Activated CD4-positive, alpha-beta T cell treated with anti-CD3 and anti-CD28 coated beads for 48 hours (primary cell): Measurements from ENCODE around the gene STAB2.

Experiments used
- DNase-seq: peaks from one replicate; pipeline ENCODE4 v3.0.0-alpha.2; 2020

The STAB2 gene

GRCh38 chr12:103698752-103699560, 111.9 kb downstream of the STAB2 start:
- DNase-seq, result peak; percentile 11

- no peak for DNase-seq
Measured at GRCh38 chr12:103705098-103705497, 118.0 kb downstream of the STAB2 start.

- no peak for DNase-seq
Measured at GRCh38 chr12:103705927-103706326, 118.9 kb downstream of the STAB2 start.

- no peak for DNase-seq
Measured at GRCh38 chr12:103707446-103707845, 120.4 kb downstream of the STAB2 start.

- DNase-seq, result no peak
Measured at GRCh38 chr12:103710544-103710943, 123.5 kb downstream of the STAB2 start.

GRCh38 chr12:103712216-103712615, 125.1 kb downstream of the STAB2 start:
- DNase-seq, result no peak

GRCh38 chr12:103715494-103715893, 128.4 kb downstream of the STAB2 start:
- DNase-seq, result no peak

- DNase-seq, result no peak
Measured at GRCh38 chr12:103716517-103717196, 129.6 kb downstream of the STAB2 start.

GRCh38 chr12:103725398-103725797, 138.3 kb downstream of the STAB2 start:
- DNase-seq, result no peak

GRCh38 chr12:103727638-103728037, 140.6 kb downstream of the STAB2 start:
- DNase-seq, result no peak

- no peak for DNase-seq
Measured at GRCh38 chr12:103728323-103728722, 141.2 kb downstream of the STAB2 start.

GRCh38 chr12:103729499-103729898, 142.4 kb downstream of the STAB2 start:
- DNase-seq, result no peak

GRCh38 chr12:103731539-103731938, 144.5 kb downstream of the STAB2 start:
- DNase-seq, result no peak

- no peak for DNase-seq
Measured at GRCh38 chr12:103734863-103735262, 147.8 kb downstream of the STAB2 start.

GRCh38 chr12:103735291-103735690, 148.2 kb downstream of the STAB2 start:
- no peak for DNase-seq

- no peak for DNase-seq
Measured at GRCh38 chr12:103736572-103736971, 149.5 kb downstream of the STAB2 start.

- no peak for DNase-seq
Measured at GRCh38 chr12:103737881-103738280, 150.8 kb downstream of the STAB2 start.

- DNase-seq, result no peak
Measured at GRCh38 chr12:103742349-103742932, 155.4 kb downstream of the STAB2 start.

- DNase-seq, result no peak
Measured at GRCh38 chr12:103743788-103744187, 156.7 kb downstream of the STAB2 start.

GRCh38 chr12:103745962-103746361, 158.9 kb downstream of the STAB2 start:
- no peak for DNase-seq

- DNase-seq, result no peak
Measured at GRCh38 chr12:103748002-103748401, 160.9 kb downstream of the STAB2 start.

- no peak for DNase-seq
Measured at GRCh38 chr12:103748875-103749274, 161.8 kb downstream of the STAB2 start.

GRCh38 chr12:103751171-103751570, 164.1 kb downstream of the STAB2 start:
- no peak for DNase-seq

GRCh38 chr12:103751600-103751999, 164.5 kb downstream of the STAB2 start:
- DNase-seq, result no peak
